Stimulated activated effector memory CD8-positive, alpha-beta T cell treated with anti-CD3 and anti-CD28 coated beads, Interleukin-12 subunit alpha, Interleukin-12 subunit beta, amount 100 ng/mL, for 72 hours (primary cell): ENCODE data around the gene MRPL49.
A peak's percentile ranks its signal among the peaks of the same experiment; 100 is the strongest.

Experiments used
- ATAC-seq: fragments of 150-1000 bp; cut with Tn5 transposase; 2 replicates; pipeline ENCODE4 v1.10.0; 2021
- DNase-seq, 2 donors: peaks; one replicate each; pipeline ENCODE4 v3.0.0; 2021 to 2022; ENCODE audit warnings: low spot score in 2 of 2
- H3K27ac Mint-ChIP-seq: one replicate; pipeline ENCODE4 v1.8.0; 2022; ENCODE audit warnings: mild to moderate bottlenecking, mixed read lengths
- H3K36me3 Mint-ChIP-seq: one replicate; pipeline ENCODE4 v1.8.0; 2022; ENCODE audit warnings: mild to moderate bottlenecking, mixed read lengths
- H3K4me1 Mint-ChIP-seq: one replicate; pipeline ENCODE4 v1.8.0; 2022; ENCODE audit warnings: mixed read lengths
- H3K4me3 Mint-ChIP-seq: one replicate; pipeline ENCODE4 v1.8.0; 2022; ENCODE audit warnings: mild to moderate bottlenecking, mixed read lengths
- H3K9me3 Mint-ChIP-seq: one replicate; pipeline ENCODE4 v1.8.0; 2022; ENCODE audit warnings: mixed read lengths

Gene MRPL49

GRCh38 chr11:65121447-65121864 is 665 bp upstream of the MRPL49 start:
- Mint-ChIP-seq H3K4me3 (peak overlapping the region; percentile 99), H3K4me1 (peaks cover 50% of the 10 kb centered on the region), H3K9me3 (no peaks in the 10 kb centered on the region), H3K36me3 (peaks cover 90% of the 10 kb centered on the region), H3K27ac (peak overlapping the region; percentile 98)
- no peak for ATAC-seq
- DNase-seq = peak in 1 of 2 donors; percentile 68

GRCh38 chr11:65124480-65125196 is 2.5 kb downstream of the MRPL49 start:
- H3K4me3 Mint-ChIP-seq = peak overlapping the region; percentile 27
- no peak for ATAC-seq
- H3K4me1 Mint-ChIP-seq = peaks cover 33% of the 10 kb centered on the region
- H3K27ac Mint-ChIP-seq = peak overlapping the region; percentile 71
- no peaks in the 10 kb centered on the region for H3K9me3 Mint-ChIP-seq
- peaks cover 90% of the 10 kb centered on the region for H3K36me3 Mint-ChIP-seq
- DNase-seq = no peak

- peaks cover 90% of the 10 kb centered on the region for H3K36me3 Mint-ChIP-seq
- ATAC-seq (no peak), DNase-seq (no peak)
- no peak overlapping the region for H3K4me3 Mint-ChIP-seq
- H3K27ac Mint-ChIP-seq = peak overlapping the region; percentile 72
- H3K4me1 Mint-ChIP-seq = peaks cover 28% of the 10 kb centered on the region
- no peaks in the 10 kb centered on the region for H3K9me3 Mint-ChIP-seq
Observed at GRCh38 chr11:65125197-65126056, 3.3 kb downstream of the MRPL49 start.

- Mint-ChIP-seq H3K4me3 (no peak overlapping the region), H3K9me3 (no peaks in the 10 kb centered on the region), H3K4me1 (peaks cover 21% of the 10 kb centered on the region), H3K36me3 (peaks cover 90% of the 10 kb centered on the region), H3K27ac (no peak overlapping the region)
- DNase-seq (no peak), ATAC-seq (no peak)
Observed at GRCh38 chr11:65126624-65127274, 4.6 kb downstream of the MRPL49 start.

- H3K9me3 Mint-ChIP-seq = no peaks in the 10 kb centered on the region
- peak overlapping the region; percentile 48 for H3K27ac Mint-ChIP-seq
- DNase-seq (no peak), ATAC-seq (no peak)
- H3K4me1 Mint-ChIP-seq = peaks cover 23% of the 10 kb centered on the region
- H3K36me3 Mint-ChIP-seq = peaks cover 90% of the 10 kb centered on the region
- no peak overlapping the region for H3K4me3 Mint-ChIP-seq
Observed at GRCh38 chr11:65127473-65128181, 5.5 kb downstream of the MRPL49 start.

- peaks cover 97% of the 10 kb centered on the region for H3K36me3 Mint-ChIP-seq
- H3K4me3 Mint-ChIP-seq = no peak overlapping the region
- no peak for ATAC-seq
- no peak for DNase-seq
- peaks cover 31% of the 10 kb centered on the region for H3K4me1 Mint-ChIP-seq
- no peaks in the 10 kb centered on the region for H3K9me3 Mint-ChIP-seq
- peak overlapping the region; percentile 48 for H3K27ac Mint-ChIP-seq
Observed at GRCh38 chr11:65128182-65129145, 6.3 kb downstream of the MRPL49 start.

GRCh38 chr11:65129649-65130441 is 7.7 kb downstream of the MRPL49 start:
- Mint-ChIP-seq H3K4me1 (peaks cover 36% of the 10 kb centered on the region), H3K27ac (peak overlapping the region; percentile 43), H3K9me3 (no peaks in the 10 kb centered on the region), H3K36me3 (peaks cover 99% of the 10 kb centered on the region), H3K4me3 (no peak overlapping the region)
- no peak for ATAC-seq
- DNase-seq = no peak

- peak overlapping the region; percentile 43 for H3K27ac Mint-ChIP-seq
- H3K36me3 Mint-ChIP-seq = peaks cover 99% of the 10 kb centered on the region
- DNase-seq (no peak), ATAC-seq (no peak)
- peaks cover 43% of the 10 kb centered on the region for H3K4me1 Mint-ChIP-seq
- no peak overlapping the region for H3K4me3 Mint-ChIP-seq
- no peaks in the 10 kb centered on the region for H3K9me3 Mint-ChIP-seq
Observed at GRCh38 chr11:65130631-65131416, 8.7 kb downstream of the MRPL49 start.

- H3K4me3 Mint-ChIP-seq = no peak overlapping the region
- peaks cover 49% of the 10 kb centered on the region for H3K4me1 Mint-ChIP-seq
Observed at GRCh38 chr11:65131417-65131776, 9.3 kb downstream of the MRPL49 start.

GRCh38 chr11:65131895-65132237 is 9.7 kb downstream of the MRPL49 start:
- Mint-ChIP-seq H3K9me3 (no peaks in the 10 kb centered on the region), H3K4me1 (peaks cover 53% of the 10 kb centered on the region), H3K4me3 (peak overlapping the region; percentile 98), H3K27ac (peak overlapping the region; percentile 100), H3K36me3 (peaks cover 94% of the 10 kb centered on the region)
- DNase-seq (no peak), ATAC-seq (no peak)

More at GRCh38 chr11:65131417-65131776, 9.3 kb downstream of the MRPL49 start:
- DNase-seq (no peak), ATAC-seq (no peak)
- Mint-ChIP-seq H3K36me3 (peaks cover 99% of the 10 kb centered on the region), H3K27ac (peak overlapping the region; percentile 43), H3K9me3 (no peaks in the 10 kb centered on the region)

- peak overlapping the region; percentile 98 for H3K4me3 Mint-ChIP-seq
- peak overlapping the region; percentile 100 for H3K27ac Mint-ChIP-seq
- DNase-seq = no peak
- H3K4me1 Mint-ChIP-seq = peaks cover 53% of the 10 kb centered on the region
- no peaks in the 10 kb centered on the region for H3K9me3 Mint-ChIP-seq
- H3K36me3 Mint-ChIP-seq = peaks cover 89% of the 10 kb centered on the region
- ATAC-seq = no peak
Observed at GRCh38 chr11:65132238-65132987, 10.3 kb downstream of the MRPL49 start.

- Mint-ChIP-seq H3K36me3 (peaks cover 81% of the 10 kb centered on the region), H3K4me1 (peaks cover 53% of the 10 kb centered on the region), H3K4me3 (peak overlapping the region; percentile 98), H3K27ac (peak overlapping the region; percentile 100), H3K9me3 (no peaks in the 10 kb centered on the region)
- DNase-seq = no peak
- no peak for ATAC-seq
Observed at GRCh38 chr11:65132988-65133700, 11.0 kb downstream of the MRPL49 start.
